ENCODE results near the gene SMCO3.

DNA sequence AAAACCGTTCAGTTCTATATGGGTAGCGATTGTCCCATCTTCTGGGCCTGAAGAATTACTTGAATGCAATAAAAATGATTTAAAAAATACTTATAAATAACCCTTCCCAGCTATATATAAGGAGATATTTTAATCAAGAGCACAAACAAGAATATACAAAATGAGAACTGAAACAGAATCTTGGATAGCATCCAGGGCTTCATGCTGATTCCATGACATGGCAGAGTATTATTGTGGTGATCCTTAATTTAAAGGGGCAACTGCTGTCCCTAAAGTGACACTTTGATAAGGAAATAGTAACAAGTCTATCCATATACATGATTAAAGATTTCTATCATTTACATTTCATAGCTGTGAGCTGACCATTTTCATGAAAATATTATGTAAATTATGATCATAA is 29.5 kb downstream of the SMCO3 start:
- TF ChIP-seq, protein P1, sequence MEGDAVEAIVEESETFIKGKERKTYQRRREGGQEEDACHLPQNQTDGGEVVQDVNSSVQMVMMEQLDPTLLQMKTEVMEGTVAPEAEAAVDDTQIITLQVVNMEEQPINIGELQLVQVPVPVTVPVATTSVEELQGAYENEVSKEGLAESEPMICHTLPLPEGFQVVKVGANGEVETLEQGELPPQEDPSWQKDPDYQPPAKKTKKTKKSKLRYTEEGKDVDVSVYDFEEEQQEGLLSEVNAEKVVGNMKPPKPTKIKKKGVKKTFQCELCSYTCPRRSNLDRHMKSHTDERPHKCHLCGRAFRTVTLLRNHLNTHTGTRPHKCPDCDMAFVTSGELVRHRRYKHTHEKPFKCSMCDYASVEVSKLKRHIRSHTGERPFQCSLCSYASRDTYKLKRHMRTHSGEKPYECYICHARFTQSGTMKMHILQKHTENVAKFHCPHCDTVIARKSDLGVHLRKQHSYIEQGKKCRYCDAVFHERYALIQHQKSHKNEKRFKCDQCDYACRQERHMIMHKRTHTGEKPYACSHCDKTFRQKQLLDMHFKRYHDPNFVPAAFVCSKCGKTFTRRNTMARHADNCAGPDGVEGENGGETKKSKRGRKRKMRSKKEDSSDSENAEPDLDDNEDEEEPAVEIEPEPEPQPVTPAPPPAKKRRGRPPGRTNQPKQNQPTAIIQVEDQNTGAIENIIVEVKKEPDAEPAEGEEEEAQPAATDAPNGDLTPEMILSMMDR (IDR thresholded peaks at IDR 0.05) = no peak
- no peak for TF ChIP-seq EZH2 (IDR thresholded peaks at IDR 0.05; ENCODE audit: borderline replicate concordance, insufficient read depth, low read depth, low read length, poor library complexity, severe bottlenecking)
